ENCODE measurements around the gene CCDC148. TPM values are rescaled to one million over a fixed set of nuclear protein-coding genes. Genes with fewer than 3 reads are reported as not detected.

The CCDC148 gene
- total RNA-seq, 1 experiment from 2014 or later, result 1.4 TPM

GRCh38 chr2:158432117-158432516 is 24.4 kb downstream of the CCDC148 start:
- DNase-seq (ENCODE audit: low spot score), result no peak

- no peak for DNase-seq (ENCODE audit: low spot score)
These were observed 42.0 kb downstream of the CCDC148 start for GRCh38 chr2:158414538-158414937.

GRCh38 chr2:158413581-158413980 is 43.0 kb downstream of the CCDC148 start:
- DNase-seq (ENCODE audit: low spot score), result no peak

GRCh38 chr2:158412206-158412605 is 44.3 kb downstream of the CCDC148 start:
- no peak for DNase-seq (ENCODE audit: low spot score)

GRCh38 chr2:158411748-158412147 is 44.8 kb downstream of the CCDC148 start:
- no peak for DNase-seq (ENCODE audit: low spot score)

- DNase-seq (ENCODE audit: low spot score), result no peak
These were observed 46.4 kb downstream of the CCDC148 start for GRCh38 chr2:158410132-158410531.

GRCh38 chr2:158407031-158407430 is 49.5 kb downstream of the CCDC148 start:
- DNase-seq (ENCODE audit: low spot score), result no peak

- no peak for DNase-seq (ENCODE audit: low spot score)
These were observed 51.2 kb downstream of the CCDC148 start for GRCh38 chr2:158405341-158405740.

GRCh38 chr2:158403237-158403636 is 53.3 kb downstream of the CCDC148 start:
- DNase-seq (ENCODE audit: low spot score), result peak; percentile 27

- no peak for DNase-seq (ENCODE audit: low spot score)
These were observed 53.9 kb downstream of the CCDC148 start for GRCh38 chr2:158402665-158403064.

GRCh38 chr2:158395166-158395565 is 61.4 kb downstream of the CCDC148 start:
- DNase-seq (ENCODE audit: low spot score), result peak; percentile 64

GRCh38 chr2:158394453-158394852 is 62.1 kb downstream of the CCDC148 start:
- DNase-seq (ENCODE audit: low spot score), result peak; percentile 42

GRCh38 chr2:158393886-158394285 is 62.7 kb downstream of the CCDC148 start:
- no peak for DNase-seq (ENCODE audit: low spot score)

- no peak for DNase-seq (ENCODE audit: low spot score)
These were observed 63.9 kb downstream of the CCDC148 start for GRCh38 chr2:158392687-158393086.

GRCh38 chr2:158391876-158392275 is 64.7 kb downstream of the CCDC148 start:
- peak; percentile 55 for DNase-seq (ENCODE audit: low spot score)

GRCh38 chr2:158391361-158391760 is 65.2 kb downstream of the CCDC148 start:
- no peak for DNase-seq (ENCODE audit: low spot score)

- no peak for DNase-seq (ENCODE audit: low spot score)
These were observed 68.4 kb downstream of the CCDC148 start for GRCh38 chr2:158388159-158388558.

GRCh38 chr2:158385646-158386045 is 70.9 kb downstream of the CCDC148 start:
- DNase-seq (ENCODE audit: low spot score), result no peak

GRCh38 chr2:158381978-158382377 is 74.6 kb downstream of the CCDC148 start:
- no peak for DNase-seq (ENCODE audit: low spot score)

GRCh38 chr2:158381205-158381604 is 75.3 kb downstream of the CCDC148 start:
- no peak for DNase-seq (ENCODE audit: low spot score)

- no peak for DNase-seq (ENCODE audit: low spot score)
These were observed 75.8 kb downstream of the CCDC148 start for GRCh38 chr2:158380746-158381145.

GRCh38 chr2:158378926-158379325 is 77.6 kb downstream of the CCDC148 start:
- no peak for DNase-seq (ENCODE audit: low spot score)

GRCh38 chr2:158366342-158366741 is 90.2 kb downstream of the CCDC148 start:
- no peak for DNase-seq (ENCODE audit: low spot score)

- DNase-seq (ENCODE audit: low spot score), result peak; percentile 74
These were observed 96.7 kb downstream of the CCDC148 start for GRCh38 chr2:158359846-158360245.

Data from HT-29 (cell line).